ENCODE results near the gene RGS9BP.
"Not testable (repeated sequence)": the region's sequence is repeated elsewhere in the genome, so short reads cannot be mapped to it uniquely, and the experiment has no call there.

RGS9BP gene, protein sequence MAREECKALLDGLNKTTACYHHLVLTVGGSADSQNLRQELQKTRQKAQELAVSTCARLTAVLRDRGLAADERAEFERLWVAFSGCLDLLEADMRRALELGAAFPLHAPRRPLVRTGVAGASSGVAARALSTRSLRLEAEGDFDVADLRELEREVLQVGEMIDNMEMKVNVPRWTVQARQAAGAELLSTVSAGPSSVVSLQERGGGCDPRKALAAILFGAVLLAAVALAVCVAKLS

DNA sequence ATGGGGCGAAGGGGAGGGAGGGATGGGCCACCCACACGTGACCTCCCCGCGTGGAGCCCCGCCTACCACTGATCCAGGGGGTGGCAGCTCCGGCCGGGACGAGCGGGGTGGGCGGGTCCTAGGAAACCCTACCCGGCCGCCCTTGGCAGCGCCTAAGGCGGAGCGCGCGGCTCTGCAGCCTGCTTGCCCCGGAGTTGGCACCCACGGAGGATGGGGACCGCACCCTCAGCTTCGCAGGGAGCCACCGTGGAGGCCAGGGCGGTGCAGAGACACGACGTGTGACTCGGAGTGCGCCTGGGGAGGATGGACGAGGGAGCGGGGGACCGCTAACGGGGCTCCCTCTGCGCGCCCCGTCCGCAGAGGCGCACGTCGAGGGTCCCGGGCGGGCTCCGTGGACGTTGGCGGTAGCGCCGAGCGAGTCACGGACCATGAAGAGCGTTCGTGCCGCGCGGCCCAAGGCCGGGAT, at the start of gene RGS9BP:
TSS of gene RGS9BP (plus strand) at position 129 of the 466 bp plus-strand sequence. CDS start 416 bp downstream, outside the sequence.
- DNase-seq = peak; percentile 70

DNA sequence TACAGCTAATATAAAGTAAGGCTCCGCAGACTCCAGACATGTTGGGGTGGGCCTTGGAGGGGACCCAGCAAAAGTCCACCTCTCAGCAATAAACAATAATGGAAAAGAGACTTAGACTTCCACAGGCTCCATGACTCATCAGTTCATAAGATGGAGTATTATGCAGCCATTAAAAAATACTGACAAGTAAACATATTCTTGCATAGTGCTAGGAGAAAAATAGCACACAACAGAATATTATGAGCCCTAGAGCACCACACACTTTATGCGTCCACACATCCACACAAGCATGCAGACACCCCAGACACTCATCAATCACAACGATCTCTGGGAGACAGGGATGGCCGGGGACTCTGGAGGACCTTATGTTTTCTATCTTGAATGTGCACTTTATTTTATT, 48.7 kb upstream of the RGS9BP start:
- no peak for DNase-seq

DNA sequence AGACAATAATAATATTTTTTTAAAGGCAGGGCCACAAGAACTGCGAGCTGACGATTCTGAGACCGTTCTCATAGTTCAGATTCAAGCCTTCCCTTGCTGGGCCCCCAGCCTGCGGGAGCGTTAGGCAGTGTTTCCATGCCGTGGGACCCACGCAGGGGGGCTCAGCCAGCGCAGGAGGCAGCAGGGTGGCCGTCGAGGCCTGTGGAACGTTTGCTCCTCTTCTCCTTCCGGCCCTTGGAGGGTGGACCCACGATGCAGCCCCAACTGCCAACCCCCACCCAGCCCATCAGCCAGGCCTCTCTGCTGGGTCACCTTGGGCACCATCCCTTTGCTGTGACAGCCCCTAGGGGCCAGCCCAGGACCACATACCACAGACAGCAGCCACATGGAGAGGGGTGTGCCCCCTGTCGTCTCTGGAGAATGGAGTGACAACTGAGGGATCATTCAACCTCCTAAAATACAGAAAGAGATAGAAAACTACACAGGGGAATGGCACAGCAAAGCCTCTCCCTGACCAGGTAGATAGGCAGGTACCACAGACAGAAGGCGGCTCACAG, 47.9 kb upstream of the RGS9BP start:
- DNase-seq = no peak

GRCh38 chr19:32630338-32630737, 45.3 kb upstream of the RGS9BP start:
- no peak for DNase-seq

GRCh38 chr19:32631381-32631780, 44.3 kb upstream of the RGS9BP start:
- no peak for DNase-seq

- DNase-seq = no peak
These were observed 38.2 kb upstream of the RGS9BP start for GRCh38 chr19:32637480-32637879.

GRCh38 chr19:32638625-32639024, 37.0 kb upstream of the RGS9BP start:
- DNase-seq = no peak

DNA sequence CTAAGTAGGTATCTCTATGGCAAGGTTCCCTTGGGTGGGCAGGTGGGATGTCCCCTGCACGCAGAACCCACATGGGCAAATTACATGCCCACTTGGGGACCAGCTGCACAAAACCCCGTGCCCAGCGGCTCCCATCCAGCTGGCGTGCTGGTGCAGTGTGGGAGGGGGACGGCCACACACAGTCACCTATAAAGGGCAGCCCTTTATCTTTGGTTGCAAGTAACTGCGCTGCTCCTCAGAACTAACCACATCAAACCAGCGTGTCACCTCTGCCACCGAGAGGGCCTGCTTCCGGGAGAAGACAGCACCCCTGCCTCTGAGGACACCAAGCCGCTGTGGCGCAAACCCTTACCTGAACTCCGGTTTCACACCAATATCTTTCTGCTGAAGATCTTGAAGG, 32.9 kb upstream of the RGS9BP start:
- peak; percentile 78 for DNase-seq

DNA sequence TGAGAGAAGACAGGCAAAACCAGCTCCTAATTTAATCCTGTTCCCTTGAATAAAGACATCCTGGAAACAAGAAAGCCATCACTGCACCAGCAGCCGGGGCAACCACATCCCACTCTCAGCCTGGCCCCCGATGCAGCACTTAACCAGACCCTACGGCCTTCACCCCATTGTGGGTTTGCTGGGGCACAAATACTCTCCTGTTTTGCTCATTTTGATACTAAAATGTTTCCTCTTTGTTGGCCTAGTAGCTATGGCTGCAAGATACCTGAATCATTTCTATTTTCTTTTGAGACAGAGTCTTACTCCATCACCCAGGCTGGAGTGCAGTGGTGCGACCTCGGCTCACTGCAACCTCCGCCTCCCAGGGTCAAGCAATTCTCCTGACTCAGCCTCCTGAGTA, 29.1 kb upstream of the RGS9BP start:
- peak; percentile 14 for DNase-seq

DNA sequence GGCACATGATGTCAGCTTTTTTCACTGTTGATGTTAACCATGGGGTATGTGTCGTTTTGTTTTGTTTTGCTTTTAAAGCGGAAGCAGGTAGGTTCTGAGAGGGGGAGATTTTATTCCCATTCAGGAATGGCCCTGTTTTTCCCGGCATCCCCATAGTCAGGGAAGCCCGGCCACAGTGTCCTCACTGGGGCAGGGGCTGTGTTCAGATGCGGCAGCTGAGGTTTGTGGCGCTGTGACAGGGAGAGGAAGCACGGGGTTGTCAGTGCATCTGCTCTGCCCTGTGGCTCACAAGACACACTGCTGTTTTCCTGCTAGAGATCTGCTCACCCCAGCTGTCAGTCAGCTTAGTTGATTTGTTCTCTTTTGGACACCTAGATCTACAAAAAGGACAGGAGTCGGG, 28.3 kb upstream of the RGS9BP start:
- DNase-seq = no peak

GRCh38 chr19:32649751-32650150, 25.9 kb upstream of the RGS9BP start:
- DNase-seq = no peak

DNA sequence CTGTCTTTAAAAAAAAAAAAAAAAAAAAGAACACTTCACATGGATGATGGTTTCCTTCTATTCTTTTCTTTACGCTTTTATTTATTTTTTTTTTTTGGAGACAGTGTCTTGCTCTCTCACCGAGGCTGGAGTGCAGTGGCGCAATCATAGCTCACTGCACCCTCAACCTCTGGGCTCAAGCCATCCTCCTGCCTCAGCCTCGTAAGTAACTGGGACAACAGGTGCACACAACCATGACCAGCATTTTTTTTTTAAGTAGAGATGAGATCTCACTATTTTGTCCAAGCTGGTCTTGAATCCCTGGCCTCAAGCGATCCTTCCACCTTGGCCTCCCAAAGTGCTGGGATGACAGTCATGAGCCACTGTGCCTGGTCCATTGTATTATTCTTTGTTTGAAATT, 25.0 kb upstream of the RGS9BP start:
- no peak for DNase-seq

- DNase-seq = no peak
These were observed 23.9 kb upstream of the RGS9BP start for GRCh38 chr19:32651729-32652140.

- DNase-seq = not testable (repeated sequence)
These were observed 23.3 kb upstream of the RGS9BP start for GRCh38 chr19:32652331-32652730.

- DNase-seq = no peak
These were observed 22.6 kb upstream of the RGS9BP start for GRCh38 chr19:32652894-32653598.

- DNase-seq = no peak
These were observed 22.1 kb upstream of the RGS9BP start for GRCh38 chr19:32653599-32653915.

DNA sequence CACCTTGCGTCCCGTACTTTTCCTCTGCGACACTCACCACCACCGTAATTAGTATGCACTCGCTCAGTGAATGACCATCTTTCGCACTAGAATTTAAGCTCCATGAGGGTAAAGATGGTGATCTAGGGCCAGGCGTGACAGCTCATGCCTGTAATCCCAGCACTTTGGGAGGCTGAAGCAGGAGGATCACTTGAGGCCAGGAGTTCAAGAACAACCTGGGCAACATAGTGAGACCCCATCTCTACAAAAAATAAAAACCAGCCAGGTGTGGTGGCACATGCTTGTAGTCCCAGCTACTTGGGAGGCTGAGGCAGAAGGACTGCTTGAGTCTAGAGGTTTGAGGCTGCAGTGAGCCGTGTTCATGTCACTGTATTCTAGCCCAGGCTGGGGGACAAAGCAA, 19.3 kb upstream of the RGS9BP start:
- DNase-seq = not testable (repeated sequence)

- no peak for DNase-seq
These were observed 17.6 kb upstream of the RGS9BP start for GRCh38 chr19:32658075-32658474.

GRCh38 chr19:32658527-32658926, 17.1 kb upstream of the RGS9BP start:
- DNase-seq = no peak

DNA sequence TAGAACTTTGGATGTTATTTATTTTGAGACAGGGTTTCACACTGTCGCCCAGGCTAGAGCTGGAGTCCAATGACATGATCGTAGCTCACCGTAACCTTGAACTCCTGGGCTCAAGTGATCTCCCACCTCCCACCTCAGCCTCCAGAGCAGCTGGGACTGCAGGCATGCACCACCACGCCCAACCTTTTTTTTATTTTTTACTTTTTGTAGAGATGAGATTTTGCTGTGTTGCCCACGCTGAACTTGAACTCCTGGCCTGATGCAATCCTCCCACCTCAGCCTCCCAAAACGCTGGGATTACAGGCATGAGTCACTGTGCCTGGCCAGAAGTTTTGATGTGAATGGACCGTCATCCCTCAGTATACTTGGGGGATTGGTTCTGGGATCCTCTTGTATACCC, 14.3 kb upstream of the RGS9BP start:
- DNase-seq = no peak

DNA sequence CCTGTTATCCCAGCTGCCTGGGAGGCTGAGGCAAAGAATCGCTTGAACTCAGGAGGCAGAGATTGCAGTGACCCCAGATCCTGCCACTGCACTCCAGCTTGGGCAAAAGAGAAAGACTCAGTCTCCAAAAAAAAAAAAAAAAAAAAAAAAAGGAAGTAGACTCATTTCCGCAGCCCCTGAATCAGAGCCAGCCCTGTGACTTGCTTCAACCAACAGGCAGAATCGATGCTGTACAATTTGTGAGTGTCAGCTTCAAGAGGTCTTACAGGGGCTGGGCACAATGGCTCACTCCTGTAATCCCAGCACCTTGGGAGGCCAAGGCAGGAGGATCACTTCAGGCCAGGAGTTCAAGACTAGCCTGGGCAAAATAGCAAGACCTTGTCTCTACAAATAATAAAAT, 13.5 kb upstream of the RGS9BP start:
- no peak for DNase-seq

DNA sequence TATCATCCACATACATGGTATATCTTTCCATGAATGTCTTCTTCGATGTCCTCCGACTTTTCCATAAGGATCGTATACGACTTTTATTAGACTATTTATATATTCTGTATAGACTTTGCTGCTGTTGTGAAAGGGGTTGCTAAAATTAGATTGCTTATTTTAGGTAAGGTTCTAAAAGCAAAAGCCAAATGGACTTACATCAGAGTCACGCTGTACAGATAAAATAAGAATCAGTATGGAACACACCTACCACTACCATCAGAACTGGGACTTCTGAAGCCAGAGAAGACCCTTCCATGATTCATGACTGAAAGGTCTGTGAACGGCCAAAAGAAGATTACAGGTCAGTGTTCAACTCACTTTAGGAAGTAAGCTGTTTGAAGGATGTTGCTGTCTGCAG, 9.6 kb upstream of the RGS9BP start:
- no peak for DNase-seq

GRCh38 chr19:32669310-32669709, 6.3 kb upstream of the RGS9BP start:
- no peak for DNase-seq

GRCh38 chr19:32671883-32672593, 3.6 kb upstream of the RGS9BP start:
- no peak for DNase-seq

Measured in activated CD4-positive, alpha-beta T cell treated with anti-CD3 and anti-CD28 coated beads for 48 hours (primary cell).